HEK293 (cell line): ENCODE results near the gene SPATS1.

Experiments used
- CTCF ChIA-PET: fragments of 350-600 bp; formaldehyde crosslinking; extraction: SDS; loops from one replicate; lab custom pipeline; 2021; ENCODE audit warnings: antibody characterized with exemption; lab: Yijun Ruan, JAX
- POLR2A ChIA-PET: fragments of 300-600 bp; formaldehyde crosslinking; extraction: SDS; loops from one replicate; lab custom pipeline; 2020; ENCODE audit warnings: antibody characterized with exemption, inconsistent platforms; lab: Yijun Ruan, JAX
- H3K27ac ChIP-seq: fragments of 200-500 bp; sonication (Bioruptor generic); 2 replicates; pipeline ENCODE4 v1.5.1; 2014; ENCODE audit warnings: low read depth, low read length, control low read depth, inconsistent platforms; ENCODE audit errors: extremely low read depth
- H3K36me3 ChIP-seq, 2 experiments: fragments of 200-500 bp in 1 of 2; sonication (Bioruptor generic) in 1 of 2; 1 replicate in 1 of 2; 2 replicates in 1 of 2; pipeline ENCODE4 v1.5.1; 2014 to 2017; ENCODE audit warnings: inconsistent platforms in 2 of 2, low read length in 2 of 2; ENCODE audit not compliant: control insufficient read depth in 2 of 2, insufficient read depth in 1 of 2
- H3K4me1 ChIP-seq: fragments of 200-500 bp; sonication (Bioruptor generic); 2 replicates; pipeline ENCODE4 v1.5.1; 2014; ENCODE audit warnings: mild to moderate bottlenecking, low read length, inconsistent platforms; ENCODE audit not compliant: control insufficient read depth, insufficient read depth
- H3K4me3 ChIP-seq: 2 replicates; pipeline ENCODE4 v1.5.1; 2011; ENCODE audit warnings: low read depth, mild to moderate bottlenecking, control low read depth, low read length, moderate library complexity
- H3K9me3 ChIP-seq: fragments of 200-500 bp; sonication (Bioruptor generic); 2 replicates; pipeline ENCODE4 v1.5.1; 2014; ENCODE audit warnings: low read depth, low read length, inconsistent platforms; ENCODE audit not compliant: control insufficient read depth, insufficient read depth
- ELK4 ChIP-seq: IDR thresholded peaks from 2 replicates; pipeline ENCODE4 v1.6.1; 2011; ENCODE audit warnings: mild to moderate bottlenecking, low read depth, low read length, borderline replicate concordance
- GLIS2 ChIP-seq: fragments of 450-650 bp; formaldehyde crosslinking; IDR thresholded peaks from 2 replicates; pipeline ENCODE4 v1.5.1; 2016; ENCODE audit warnings: missing biosample characterization, missing genetic modification characterization
- HIC1 ChIP-seq: fragments of 450-650 bp; formaldehyde crosslinking; IDR thresholded peaks from 2 replicates; pipeline ENCODE4 v1.5.1; 2016; ENCODE audit warnings: missing biosample characterization, missing genetic modification characterization
- PBX3 ChIP-seq: sonication (generic); formaldehyde crosslinking; IDR thresholded peaks from 2 replicates; pipeline ENCODE4 v1.8.1; 2022; ENCODE audit warnings: mild to moderate bottlenecking, moderate library complexity, missing genetic modification reagents
- SP2 ChIP-seq: fragments of 450-650 bp; formaldehyde crosslinking; IDR thresholded peaks from 2 replicates; pipeline ENCODE4 v1.5.1; 2016; ENCODE audit warnings: missing biosample characterization, missing genetic modification characterization
- YY1 ChIP-seq: fragments of 450-650 bp; formaldehyde crosslinking; IDR thresholded peaks from 2 replicates; pipeline ENCODE4 v1.5.1; 2018; ENCODE audit warnings: missing biosample characterization, missing genetic modification characterization
- ZNF121 ChIP-seq: fragments of 450-650 bp; formaldehyde crosslinking; IDR thresholded peaks from 2 replicates; pipeline ENCODE4 v1.5.1; 2016; ENCODE audit warnings: missing biosample characterization, missing genetic modification characterization
- ZNF2 ChIP-seq: fragments of 450-650 bp; formaldehyde crosslinking; IDR thresholded peaks from 2 replicates; pipeline ENCODE4 v1.5.1; 2016; ENCODE audit warnings: missing biosample characterization, missing genetic modification characterization
- ZNF26 ChIP-seq: fragments of 450-650 bp; formaldehyde crosslinking; IDR thresholded peaks from 2 replicates; pipeline ENCODE4 v1.5.1; 2016; ENCODE audit warnings: missing biosample characterization, missing genetic modification characterization
- ZNF292 ChIP-seq: fragments of 450-650 bp; formaldehyde crosslinking; IDR thresholded peaks from 2 replicates; pipeline ENCODE4 v1.5.1; 2016; ENCODE audit warnings: low read depth, missing biosample characterization, missing genetic modification characterization, borderline replicate concordance
- ZNF302 ChIP-seq: fragments of 450-650 bp; formaldehyde crosslinking; IDR thresholded peaks from 2 replicates; pipeline ENCODE4 v1.5.1; 2016; ENCODE audit warnings: missing biosample characterization, missing genetic modification characterization, low read depth
- ZNF366 ChIP-seq: fragments of 450-650 bp; formaldehyde crosslinking; conservative IDR thresholded peaks from 2 replicates; pipeline ENCODE4 v1.5.1; 2016; ENCODE audit warnings: missing biosample characterization, missing genetic modification characterization
- ZNF391 ChIP-seq: fragments of 450-650 bp; formaldehyde crosslinking; IDR thresholded peaks from 2 replicates; pipeline ENCODE4 v1.5.1; 2016; ENCODE audit warnings: low read depth, missing biosample characterization, missing genetic modification characterization, borderline replicate concordance
- ZNF416 ChIP-seq: fragments of 450-650 bp; formaldehyde crosslinking; IDR thresholded peaks from 2 replicates; pipeline ENCODE4 v1.5.1; 2016; ENCODE audit warnings: missing biosample characterization, missing genetic modification characterization
- ZNF423 ChIP-seq: fragments of 450-650 bp; formaldehyde crosslinking; IDR thresholded peaks from 2 replicates; pipeline ENCODE4 v1.5.1; 2016; ENCODE audit warnings: missing biosample characterization, missing genetic modification characterization
- ZNF521 ChIP-seq: fragments of 450-650 bp; formaldehyde crosslinking; IDR thresholded peaks from 2 replicates; pipeline ENCODE4 v1.5.1; 2017; ENCODE audit warnings: missing biosample characterization, mild to moderate bottlenecking, missing genetic modification characterization
- ZNF580 ChIP-seq: fragments of 450-650 bp; formaldehyde crosslinking; IDR thresholded peaks from 2 replicates; pipeline ENCODE4 v1.5.1; 2016; ENCODE audit warnings: missing biosample characterization, missing genetic modification characterization
- ZNF596 ChIP-seq: fragments of 450-650 bp; IDR thresholded peaks from 2 replicates; pipeline ENCODE4 v1.5.0; 2018; ENCODE audit warnings: missing biosample characterization, mild to moderate bottlenecking, missing genetic modification characterization, moderate library complexity
- ZNF677 ChIP-seq: fragments of 450-650 bp; IDR thresholded peaks from 2 replicates; pipeline ENCODE4 v1.5.0; 2018; ENCODE audit warnings: missing biosample characterization, mild to moderate bottlenecking, missing genetic modification characterization, moderate library complexity
- ZSCAN16 ChIP-seq: fragments of 450-650 bp; formaldehyde crosslinking; IDR thresholded peaks from 2 replicates; pipeline ENCODE4 v1.5.1; 2016; ENCODE audit warnings: missing biosample characterization, missing genetic modification characterization
- ZSCAN18 ChIP-seq: fragments of 450-650 bp; formaldehyde crosslinking; IDR thresholded peaks from 2 replicates; pipeline ENCODE4 v1.5.1; 2016; ENCODE audit warnings: missing biosample characterization, missing genetic modification characterization
- ZSCAN4 ChIP-seq: fragments of 450-650 bp; formaldehyde crosslinking; IDR thresholded peaks from 2 replicates; pipeline ENCODE4 v1.5.1; 2017; ENCODE audit warnings: missing biosample characterization, missing genetic modification characterization

Gene SPATS1

GRCh38 chr6:44373787-44374186, 31.3 kb downstream of the SPATS1 start:
- ChIA-PET CTCF (no interaction called here), POLR2A (no interaction called here)
- no peaks in the 10 kb centered on the region for H3K9me3 ChIP-seq
- no peaks in the 10 kb centered on the region for H3K36me3 ChIP-seq
- no peak overlapping the region for H3K4me3 ChIP-seq
- H3K4me1 ChIP-seq: no peaks in the 10 kb centered on the region
- no peak overlapping the region for H3K27ac ChIP-seq
- TF ChIP-seq ZNF121: no peak
- TF ChIP-seq ZNF366: no peak
- TF ChIP-seq ZNF26 (tag by site-specific recombination): no peak
- no peak for TF ChIP-seq ELK4
- TF ChIP-seq GLIS2 (tag by site-specific recombination): no peak
- TF ChIP-seq ZSCAN18 (tag by site-specific recombination): no peak
- no peak for TF ChIP-seq ZNF2
- no peak for TF ChIP-seq ZNF580 (tag by site-specific recombination)
- no peak for TF ChIP-seq ZNF423 (tag by site-specific recombination)
- TF ChIP-seq ZSCAN4 (tag by site-specific recombination): no peak
- no peak for TF ChIP-seq HIC1 (tag by site-specific recombination)
- no peak for TF ChIP-seq ZNF521
- TF ChIP-seq ZNF416 (tag by site-specific recombination): no peak

- POLR2A ChIA-PET: interaction anchor here (1.1 to 1.2 kb wide), 2 partner anchors 12 to 13 kb away, joined by 3 read pairs; partner anchors contain the start of gene CDC5L
- H3K36me3 ChIP-seq: no peaks in the 10 kb centered on the region
- no peaks in the 10 kb centered on the region for H3K4me1 ChIP-seq
- no peak overlapping the region for H3K27ac ChIP-seq
- CTCF ChIA-PET: interaction anchor here (0.6 to 1.5 kb wide), 2 partner anchors 8 to 54 kb away, joined by 3 read pairs; no protein-coding TSS in a partner anchor
- TF ChIP-seq ZNF677 (tag by site-specific recombination): no peak
- H3K4me3 ChIP-seq: no peak overlapping the region
- no peaks in the 10 kb centered on the region for H3K9me3 ChIP-seq
Measured at GRCh38 chr6:44375071-44375470, 32.6 kb downstream of the SPATS1 start.

GRCh38 chr6:44377484-44377883, 35.0 kb downstream of the SPATS1 start:
- Histone ChIP-seq H3K4me3 (no peak overlapping the region), H3K27ac (no peak overlapping the region), H3K9me3 (no peaks in the 10 kb centered on the region), H3K4me1 (no peaks in the 10 kb centered on the region), H3K36me3 (no peaks in the 10 kb centered on the region)
- CTCF ChIA-PET: no interaction called here
- POLR2A ChIA-PET: interaction anchor here (1.4 kb wide), 1 partner anchor 10 kb away, joined by 3 read pairs; the partner anchor contains the start of gene CDC5L
- TF ChIP-seq ZNF391 (tag by site-specific recombination) (no peak), SP2 (no peak), ZSCAN16 (tag by site-specific recombination) (no peak), ZNF292 (tag by site-specific recombination) (no peak), ZNF302 (no peak), ZNF596 (no peak), PBX3 (CRISPR knock-in tag) (no peak), YY1 (tag by site-specific recombination) (no peak)
